ENCODE results near the gene RNF41.

GRCh38 chr12:56202838-56203237, 18.9 kb downstream of the RNF41 start:
- TF ChIP-seq CTCF (IDR thresholded peaks at IDR 0.05; ENCODE audit: low read length), result no peak
- TF ChIP-seq EZH2 (optimal IDR thresholded peaks at IDR 0.05; ENCODE audit: low read depth, low read length), result no peak
- TF ChIP-seq EZH2phosphoT487 (IDR thresholded peaks at IDR 0.05; ENCODE audit: low read length), result no peak
